Measurements from ENCODE around the gene MACROD1.

DNA sequence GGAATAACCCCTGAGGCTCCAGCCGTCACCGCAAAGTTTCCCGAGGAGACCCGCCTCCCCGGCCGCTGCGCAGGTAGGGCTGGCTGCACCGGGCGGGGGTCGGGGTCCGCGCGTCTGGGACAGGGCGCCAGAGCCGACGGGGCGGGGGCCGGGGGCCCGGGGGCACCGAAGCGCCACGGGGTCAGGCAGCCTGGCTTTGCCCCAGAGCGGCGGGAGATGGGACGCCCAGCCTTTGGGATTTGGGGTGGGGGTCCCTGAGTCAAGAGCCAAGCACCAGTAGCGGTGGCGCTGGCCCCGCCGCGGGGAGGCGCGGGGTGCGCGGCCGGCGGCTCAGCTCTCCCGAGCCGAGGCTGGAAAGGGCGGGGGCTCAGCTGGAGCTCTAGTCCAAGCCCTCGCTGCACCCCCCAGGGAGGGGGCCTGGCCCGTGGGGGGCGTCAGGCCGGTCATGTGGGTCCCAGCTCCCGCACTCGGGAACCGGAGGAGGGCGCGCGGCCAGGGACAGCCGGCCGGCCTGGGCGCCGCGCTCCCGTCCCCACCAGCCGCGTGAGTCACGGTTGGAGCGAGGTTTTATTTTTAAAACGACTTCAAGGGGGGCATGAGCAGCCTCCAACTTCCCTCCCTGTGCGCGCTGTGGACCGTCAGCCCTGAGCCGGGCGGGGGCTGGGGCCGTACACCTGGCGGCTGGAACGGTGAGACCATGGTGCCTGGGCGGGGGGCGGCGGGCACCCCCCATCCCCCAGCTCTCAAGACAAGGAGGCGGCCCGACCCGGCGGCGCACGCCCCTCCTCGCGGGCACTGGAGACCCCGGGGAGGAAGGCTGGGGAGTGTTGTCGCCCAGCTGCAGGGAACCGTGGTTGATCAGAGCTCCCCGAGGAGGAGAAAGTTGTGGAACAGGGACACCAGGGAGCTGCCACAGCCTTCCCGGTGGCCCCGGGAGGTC lies 129.6 kb downstream of the MACROD1 start:
- no peak for TF ChIP-seq CTCF (IDR thresholded peaks at IDR 0.05)
- no peak for TF ChIP-seq EZH2 (IDR thresholded peaks at IDR 0.05; ENCODE audit: borderline replicate concordance, insufficient read depth, low read depth, low read length, poor library complexity, severe bottlenecking)

Measured in B cell (primary cell).